Breast epithelium (tissue), 4 donors: Measurements from ENCODE around the gene PIRT. TPM values are rescaled to one million over a fixed set of nuclear protein-coding genes. Genes with fewer than 3 reads are reported as not detected.

ENCODE experiments used
- DNase-seq, 2 donors: peaks; one replicate each; pipeline ENCODE4 v3.0.0-alpha.2; 2019; ENCODE audit warnings: low spot score in 2 of 2
- H3K27ac ChIP-seq, 2 donors: fragments of 200-600 bp; sonication (generic) in 1 of 2; one replicate each; pipeline ENCODE4 v1.5.1; 2016 to 2019; ENCODE audit warnings: mild to moderate bottlenecking in 1 of 2
- H3K27me3 ChIP-seq, 2 donors: fragments of 200-600 bp; sonication (generic) in 1 of 2; one replicate each; pipeline versions ENCODE4 v1.5.1 to v1.6.0; 2017 to 2019; ENCODE audit warnings: control low read depth in 1 of 2, mild to moderate bottlenecking in 1 of 2
- H3K36me3 ChIP-seq: fragments of 200-600 bp; one replicate; pipeline ENCODE4 v1.5.1; 2019
- H3K4me1 ChIP-seq, 2 donors: fragments of 200-600 bp; sonication (generic); one replicate each; pipeline ENCODE4 v1.5.1; 2016 to 2019; ENCODE audit warnings: control low read depth in 1 of 2
- H3K4me3 ChIP-seq, 3 donors: fragments of 200-600 bp; sonication (generic); 1 replicate in 2 of 3; 2 replicates in 1 of 3; pipeline ENCODE4 v1.5.1; 2016 to 2019; ENCODE audit warnings: mild to moderate bottlenecking in 3 of 3, moderate library complexity in 2 of 3
- H3K9me3 ChIP-seq, 2 donors: fragments of 200-600 bp; sonication (generic) in 1 of 2; one replicate each; pipeline ENCODE4 v1.5.1; 2016 to 2019; ENCODE audit warnings: control low read depth in 1 of 2
- POLR2A ChIP-seq: fragments of 450-650 bp; IDR thresholded peaks from one replicate; pipeline ENCODE4 v1.6.1; 2016; ENCODE audit warnings: antibody characterized with exemption, mild to moderate bottlenecking, moderate library complexity
- POLR2AphosphoS5 ChIP-seq, 3 donors: sonication (generic); formaldehyde crosslinking; IDR thresholded peaks; one replicate each; pipeline ENCODE4 v1.6.1; 2017; ENCODE audit warnings: antibody characterized with exemption in 3 of 3
- intact Hi-C: fragments of 100-400 bp; cut with DNase I; formaldehyde crosslinking; loops from one replicate; pipeline ENCODE4 v1.15.1; 2023; ENCODE audit warnings: low total_unique reads
- total RNA-seq, 3 donors: library from RNA; depleted of rRNA; stranded (reverse); fragments of >200 nt; gene quantifications; one replicate each; pipeline ENCODE4 v1.1.0, GENCODE V29; 2016
- TF ChIP-seq, protein P1 (sequence below), 3 donors: fragments of 450-650 bp; IDR thresholded peaks; one replicate each; pipeline ENCODE4 v1.5.1; 2016 to 2017; ENCODE audit warnings: antibody characterized with exemption in 3 of 3, mild to moderate bottlenecking in 3 of 3, moderate library complexity in 3 of 3

The PIRT gene
- total RNA-seq, 3 donors from 2014 or later, result under 0.01 TPM; not detected in 2

DNA sequence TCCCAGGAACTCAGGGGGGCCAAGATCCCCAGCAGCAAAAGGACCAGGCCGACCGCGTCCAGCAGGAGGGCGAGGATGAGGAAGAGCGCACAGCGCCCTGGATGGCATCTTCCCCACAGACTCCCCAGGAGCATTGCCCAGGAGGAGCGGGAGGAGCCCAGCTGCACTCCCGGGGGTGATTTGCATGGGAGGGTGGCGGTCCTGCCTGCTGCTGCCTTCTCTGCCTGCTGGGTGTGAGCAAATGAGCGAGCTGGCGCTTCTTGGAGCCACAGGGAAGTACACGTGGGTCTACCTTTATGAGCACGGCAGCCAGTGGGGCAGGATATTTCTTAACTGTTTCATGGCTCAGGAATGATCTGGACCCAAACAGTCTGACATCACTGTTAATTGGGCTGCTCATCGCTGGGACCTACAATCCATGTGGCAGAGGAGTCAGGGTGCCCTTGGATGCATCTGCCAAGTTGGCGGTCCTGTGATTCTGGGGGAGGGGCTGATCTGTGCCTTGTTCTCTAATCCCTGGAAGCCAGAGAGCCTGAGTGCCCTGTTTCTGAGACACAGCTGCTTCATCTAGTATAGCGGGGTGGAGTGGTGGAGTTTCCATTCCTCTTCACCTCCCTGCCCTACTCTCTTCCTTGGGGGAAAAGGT lies 33.9 kb downstream of the PIRT start, which contains the start of gene TMEM238L:
TMEM238L (minus strand) TSS at position 270 of the 646 bp plus-strand sequence; CDS start at position 134, 136 bp downstream.
- no peak for DNase-seq
- TF ChIP-seq POLR2A (no peak), POLR2AphosphoS5 (IDR thresholded peaks at IDR 0.05) (no peak)
- TF ChIP-seq, protein P1, sequence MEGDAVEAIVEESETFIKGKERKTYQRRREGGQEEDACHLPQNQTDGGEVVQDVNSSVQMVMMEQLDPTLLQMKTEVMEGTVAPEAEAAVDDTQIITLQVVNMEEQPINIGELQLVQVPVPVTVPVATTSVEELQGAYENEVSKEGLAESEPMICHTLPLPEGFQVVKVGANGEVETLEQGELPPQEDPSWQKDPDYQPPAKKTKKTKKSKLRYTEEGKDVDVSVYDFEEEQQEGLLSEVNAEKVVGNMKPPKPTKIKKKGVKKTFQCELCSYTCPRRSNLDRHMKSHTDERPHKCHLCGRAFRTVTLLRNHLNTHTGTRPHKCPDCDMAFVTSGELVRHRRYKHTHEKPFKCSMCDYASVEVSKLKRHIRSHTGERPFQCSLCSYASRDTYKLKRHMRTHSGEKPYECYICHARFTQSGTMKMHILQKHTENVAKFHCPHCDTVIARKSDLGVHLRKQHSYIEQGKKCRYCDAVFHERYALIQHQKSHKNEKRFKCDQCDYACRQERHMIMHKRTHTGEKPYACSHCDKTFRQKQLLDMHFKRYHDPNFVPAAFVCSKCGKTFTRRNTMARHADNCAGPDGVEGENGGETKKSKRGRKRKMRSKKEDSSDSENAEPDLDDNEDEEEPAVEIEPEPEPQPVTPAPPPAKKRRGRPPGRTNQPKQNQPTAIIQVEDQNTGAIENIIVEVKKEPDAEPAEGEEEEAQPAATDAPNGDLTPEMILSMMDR (IDR thresholded peaks at IDR 0.05), result no peak
- Histone ChIP-seq H3K4me1 (no peaks in the 10 kb centered on the region), H3K36me3 (no peaks in the 10 kb centered on the region), H3K27me3 (no peaks in the 10 kb centered on the region), H3K4me3 (no peak within 1 kb of the TSS), H3K9me3 (no peaks in the 10 kb centered on the region), H3K27ac (no peak within 1 kb of the TSS)
- intact Hi-C loops, result loop anchor here (5.0 kb wide), 1 partner anchor 1223 kb away; no protein-coding TSS in a partner anchor

GRCh38 chr17:10803350-10803749 lies 34.5 kb downstream of the PIRT start:
- TF ChIP-seq, protein P1 (IDR thresholded peaks at IDR 0.05), result no peak
- TF ChIP-seq POLR2AphosphoS5 (IDR thresholded peaks at IDR 0.05) (no peak), POLR2A (no peak)
- H3K27me3 ChIP-seq, result no peaks in the 10 kb centered on the region
- no peak for DNase-seq
- no peak overlapping the region for H3K4me3 ChIP-seq
- no peak overlapping the region for H3K27ac ChIP-seq
- H3K9me3 ChIP-seq, result no peaks in the 10 kb centered on the region
- H3K4me1 ChIP-seq, result no peaks in the 10 kb centered on the region
- no peaks in the 10 kb centered on the region for H3K36me3 ChIP-seq
- intact Hi-C loops, result loop anchor here (5.0 kb wide), 1 partner anchor 1224 kb away; no protein-coding TSS in a partner anchor

GRCh38 chr17:10802496-10803284 lies 35.2 kb downstream of the PIRT start:
- H3K36me3 ChIP-seq, result no peaks in the 10 kb centered on the region
- H3K4me3 ChIP-seq, result no peak overlapping the region
- TF ChIP-seq, protein P1 (IDR thresholded peaks at IDR 0.05), result no peak
- no peak for TF ChIP-seq POLR2AphosphoS5 (IDR thresholded peaks at IDR 0.05)
- no peak overlapping the region for H3K27ac ChIP-seq
- intact Hi-C loops, result loop anchor here (5.0 kb wide), 1 partner anchor 1225 kb away; no protein-coding TSS in a partner anchor
- H3K4me1 ChIP-seq, result peaks cover 0 to 6% of the 10 kb centered on the region in 2 donors
- DNase-seq, result no peak
- no peaks in the 10 kb centered on the region for H3K9me3 ChIP-seq
- H3K27me3 ChIP-seq, result no peaks in the 10 kb centered on the region

DNA sequence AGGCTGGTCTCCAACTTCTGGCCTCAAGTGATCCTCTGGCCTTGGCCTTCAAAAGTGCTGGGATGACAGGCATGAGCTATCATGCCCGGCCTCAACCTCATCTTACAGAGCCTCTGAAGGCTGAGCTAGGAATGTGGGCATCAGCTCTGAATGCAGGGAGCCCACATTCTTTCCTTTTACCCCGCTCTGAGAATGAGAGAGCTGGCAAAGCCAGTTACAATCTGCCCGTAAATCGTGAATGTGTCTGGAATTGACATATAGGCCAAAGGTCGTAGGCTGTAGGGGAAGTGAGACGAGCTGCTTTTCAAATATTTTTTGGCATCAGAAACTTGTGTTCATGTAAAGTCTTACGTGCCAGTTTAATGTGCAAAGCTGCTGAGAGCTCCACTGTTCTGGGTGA lies 38.5 kb downstream of the PIRT start:
- intact Hi-C loops, result no loop called here
- peak overlapping the region; percentile 84 to 89 for H3K27ac ChIP-seq
- peak in 1 of 2 donors; percentile 48 for DNase-seq

More for the DNA sequence above, 38.5 kb downstream of the PIRT start:
- Histone ChIP-seq H3K27me3 (no peaks in the 10 kb centered on the region), H3K9me3 (no peaks in the 10 kb centered on the region), H3K4me3 (no peak overlapping the region), H3K4me1 (peaks cover 0 to 9% of the 10 kb centered on the region in 2 donors), H3K36me3 (no peaks in the 10 kb centered on the region)
- TF ChIP-seq POLR2AphosphoS5 (IDR thresholded peaks at IDR 0.05), result no peak
- TF ChIP-seq POLR2A, result no peak
- TF ChIP-seq, protein P1 (IDR thresholded peaks at IDR 0.05), result no peak
